Stimulated activated CD4-positive, alpha-beta T cell treated with anti-CD3 and anti-CD28 coated beads, TNF-alpha, amount 100 ng/mL, for 48 hours (primary cell): ENCODE results near the gene RNASEH1.

Experiments used
- DNase-seq, 3 donors: peaks; one replicate each; pipeline ENCODE4 v3.0.0-alpha.2; 2020; ENCODE audit warnings: low read depth in 3 of 3

The RNASEH1 gene

GRCh38 chr2:3558205-3559014 is at the start of gene RNASEH1:
Gene RNASEH1 (minus strand): TSS chr2:3558333. CDS start chr2:3558260, 73 bp downstream.
- DNase-seq, result peak; percentile 97 to 99 (median 98)

GRCh38 chr2:3606370-3607201 is 48.5 kb upstream of the RNASEH1 start:
- DNase-seq, result no peak

GRCh38 chr2:3606028-3606369 is 47.9 kb upstream of the RNASEH1 start:
- no peak for DNase-seq

- DNase-seq, result peak in 2 of 3 donors; percentile 23 to 27
Observed at GRCh38 chr2:3604991-3605961, 47.1 kb upstream of the RNASEH1 start.

GRCh38 chr2:3604207-3604877 is 46.2 kb upstream of the RNASEH1 start:
- DNase-seq, result no peak

GRCh38 chr2:3603536-3604206 is 45.5 kb upstream of the RNASEH1 start:
- no peak for DNase-seq

- no peak for DNase-seq
Observed at GRCh38 chr2:3602553-3603339, 44.6 kb upstream of the RNASEH1 start.

GRCh38 chr2:3601561-3602271 is 43.6 kb upstream of the RNASEH1 start:
- no peak for DNase-seq

- no peak for DNase-seq
Observed at GRCh38 chr2:3600256-3600855, 42.2 kb upstream of the RNASEH1 start.

GRCh38 chr2:3598912-3599854 is 41.0 kb upstream of the RNASEH1 start:
- no peak for DNase-seq

- DNase-seq, result no peak
Observed at GRCh38 chr2:3598197-3598910, 40.2 kb upstream of the RNASEH1 start.

- no peak for DNase-seq
Observed at GRCh38 chr2:3597567-3597966, 39.4 kb upstream of the RNASEH1 start.

GRCh38 chr2:3596901-3597417 is 38.8 kb upstream of the RNASEH1 start:
- no peak for DNase-seq

- DNase-seq, result peak in 2 of 3 donors; percentile 32 to 37
Observed at GRCh38 chr2:3595985-3596384, 37.9 kb upstream of the RNASEH1 start.

- DNase-seq, result no peak
Observed at GRCh38 chr2:3595404-3595803, 37.3 kb upstream of the RNASEH1 start.

- DNase-seq, result no peak
Observed at GRCh38 chr2:3594493-3595281, 36.6 kb upstream of the RNASEH1 start, which contains the start of gene COLEC11. Gene COLEC11 (plus strand): TSS chr2:3595112. CDS start chr2:3604341, 9,229 bp downstream.
